Uterus (tissue), 4 donors: Measurements from ENCODE around the gene TCF12. TPM values are rescaled to one million over a fixed set of nuclear protein-coding genes. Genes with fewer than 3 reads are reported as not detected.

ENCODE experiments used
- DNase-seq, 2 donors: peaks; one replicate each; pipeline ENCODE4 v3.0.0-alpha.2; 2019 to 2020
- H3K27ac ChIP-seq, 2 donors: fragments of 200-600 bp; sonication (generic); 1 replicate in 1 of 2; 2 replicates in 1 of 2; pipeline ENCODE4 v1.5.1; 2016 to 2018
- H3K27me3 ChIP-seq, 2 donors: fragments of 200-600 bp; sonication (generic); one replicate each; pipeline ENCODE4 v1.5.1; 2018 to 2019; ENCODE audit warnings: control low read depth in 1 of 2
- H3K36me3 ChIP-seq, 2 donors: fragments of 200-600 bp; sonication (generic); one replicate each; pipeline ENCODE4 v1.5.1; 2019; ENCODE audit warnings: control low read depth in 1 of 2
- H3K4me1 ChIP-seq, 2 donors: fragments of 200-600 bp; sonication (generic); one replicate each; pipeline ENCODE4 v1.5.1; 2018 to 2019; ENCODE audit warnings: control low read depth in 1 of 2
- H3K4me3 ChIP-seq, 2 donors: fragments of 200-600 bp; sonication (generic); 1 replicate in 1 of 2; 2 replicates in 1 of 2; pipeline ENCODE4 v1.5.1; 2018 to 2019; ENCODE audit warnings: mild to moderate bottlenecking in 1 of 2
- H3K9me3 ChIP-seq, 2 donors: fragments of 200-600 bp; sonication (generic); one replicate each; pipeline ENCODE4 v1.5.1; 2019; ENCODE audit warnings: control low read depth in 1 of 2
- POLR2A ChIP-seq, 2 donors: fragments of 450-650 bp; IDR thresholded peaks; one replicate each; pipeline ENCODE4 v1.6.1; 2016; ENCODE audit warnings: antibody characterized with exemption in 2 of 2, mild to moderate bottlenecking in 1 of 2, moderate library complexity in 1 of 2
- intact Hi-C: fragments of 100-400 bp; cut with DNase I; formaldehyde crosslinking; loops from one replicate; pipeline ENCODE4 v1.15.1; 2023; ENCODE audit warnings: low total_unique reads
- total RNA-seq, 4 donors: library from RNA; depleted of rRNA in 3 of 4; stranded (reverse); fragments of >200 nt in 3 of 4; gene quantifications; one replicate each; pipeline versions ENCODE4 v1.1.0 to v1.2.4, GENCODE V29; 2014 to 2023
- TF ChIP-seq, protein P1 (sequence below), 4 experiments: fragments of 200-600 bp in 2 of 4; fragments of 450-650 bp in 2 of 4; sonication (generic) in 2 of 4; IDR thresholded peaks; one replicate each; pipeline ENCODE4 v1.5.1; 2016 to 2019; ENCODE audit warnings: antibody characterized with exemption in 4 of 4, mild to moderate bottlenecking in 2 of 4, moderate library complexity in 1 of 4
- donor health status: DM: yes; HTN: yes; CAD: no.

The TCF12 gene
- total RNA-seq, 4 donors from 2014 or later, result 109 to 361 (median 196) TPM

- no peaks in the 10 kb centered on the region for H3K9me3 ChIP-seq
- no peak overlapping the region for H3K27ac ChIP-seq
- intact Hi-C loops, result no loop called here
- H3K4me3 ChIP-seq, result no peak overlapping the region
- DNase-seq, result no peak
- H3K4me1 ChIP-seq, result no peaks in the 10 kb centered on the region
- no peaks in the 10 kb centered on the region for H3K27me3 ChIP-seq
- no peak for TF ChIP-seq POLR2A (IDR thresholded peaks at IDR 0.05)
- TF ChIP-seq, protein P1, sequence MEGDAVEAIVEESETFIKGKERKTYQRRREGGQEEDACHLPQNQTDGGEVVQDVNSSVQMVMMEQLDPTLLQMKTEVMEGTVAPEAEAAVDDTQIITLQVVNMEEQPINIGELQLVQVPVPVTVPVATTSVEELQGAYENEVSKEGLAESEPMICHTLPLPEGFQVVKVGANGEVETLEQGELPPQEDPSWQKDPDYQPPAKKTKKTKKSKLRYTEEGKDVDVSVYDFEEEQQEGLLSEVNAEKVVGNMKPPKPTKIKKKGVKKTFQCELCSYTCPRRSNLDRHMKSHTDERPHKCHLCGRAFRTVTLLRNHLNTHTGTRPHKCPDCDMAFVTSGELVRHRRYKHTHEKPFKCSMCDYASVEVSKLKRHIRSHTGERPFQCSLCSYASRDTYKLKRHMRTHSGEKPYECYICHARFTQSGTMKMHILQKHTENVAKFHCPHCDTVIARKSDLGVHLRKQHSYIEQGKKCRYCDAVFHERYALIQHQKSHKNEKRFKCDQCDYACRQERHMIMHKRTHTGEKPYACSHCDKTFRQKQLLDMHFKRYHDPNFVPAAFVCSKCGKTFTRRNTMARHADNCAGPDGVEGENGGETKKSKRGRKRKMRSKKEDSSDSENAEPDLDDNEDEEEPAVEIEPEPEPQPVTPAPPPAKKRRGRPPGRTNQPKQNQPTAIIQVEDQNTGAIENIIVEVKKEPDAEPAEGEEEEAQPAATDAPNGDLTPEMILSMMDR (IDR thresholded peaks at IDR 0.05), result no peak
- no peaks in the 10 kb centered on the region for H3K36me3 ChIP-seq
Observed at GRCh38 chr15:57035664-57036063, 117.2 kb downstream of the TCF12 start.

DNA sequence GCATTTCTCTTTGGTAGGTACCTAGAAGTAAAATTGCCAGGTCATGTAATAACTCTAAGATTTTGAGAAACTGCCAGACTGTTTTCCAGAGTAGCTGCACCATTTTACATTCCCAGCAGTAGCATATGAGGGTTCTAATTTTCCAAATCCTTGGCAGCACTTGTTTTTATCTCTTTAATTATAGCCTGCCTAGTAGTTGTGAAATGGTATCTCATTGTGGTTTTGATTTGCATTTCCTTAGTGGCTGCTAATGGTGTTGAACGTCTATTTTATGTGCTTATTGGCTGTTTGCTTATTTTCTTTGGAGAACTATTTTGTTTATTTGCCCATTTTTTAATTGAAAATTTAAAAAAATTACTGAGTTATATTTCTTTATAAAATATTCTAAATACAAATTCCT is 117.9 kb downstream of the TCF12 start:
- H3K27me3 ChIP-seq, result no peaks in the 10 kb centered on the region
- H3K9me3 ChIP-seq, result no peaks in the 10 kb centered on the region
- H3K36me3 ChIP-seq, result no peaks in the 10 kb centered on the region
- no peak overlapping the region for H3K4me3 ChIP-seq
- no peaks in the 10 kb centered on the region for H3K4me1 ChIP-seq
- intact Hi-C loops, result no loop called here
- TF ChIP-seq POLR2A (IDR thresholded peaks at IDR 0.05), result no peak
- TF ChIP-seq, protein P1 (IDR thresholded peaks at IDR 0.05), result no peak
- no peak overlapping the region for H3K27ac ChIP-seq
- no peak for DNase-seq

GRCh38 chr15:57037548-57037947 is 119.1 kb downstream of the TCF12 start:
- no peak overlapping the region for H3K4me3 ChIP-seq

DNA sequence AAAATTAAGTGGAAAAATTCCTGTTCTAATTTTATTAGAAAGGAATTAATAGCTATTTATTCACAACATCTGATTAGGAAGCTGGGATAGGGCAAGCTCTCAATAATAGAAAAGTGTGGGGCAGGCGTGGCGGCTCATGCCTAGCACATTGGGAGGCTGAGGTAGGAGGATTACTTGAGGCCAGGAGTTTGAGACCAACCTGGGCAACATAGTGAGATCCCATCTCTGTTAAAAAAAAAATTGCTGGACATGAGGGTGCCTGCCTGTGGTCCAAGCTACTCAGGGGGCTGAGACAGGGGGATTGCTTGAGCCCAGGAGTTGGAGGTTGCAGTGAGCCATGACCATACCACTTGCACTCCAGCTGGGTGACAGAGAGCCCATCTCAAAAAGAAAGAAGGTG is 119.6 kb downstream of the TCF12 start:
- DNase-seq, result no peak

More at GRCh38 chr15:57037548-57037947, 119.1 kb downstream of the TCF12 start:
- Histone ChIP-seq H3K4me1 (no peaks in the 10 kb centered on the region), H3K9me3 (no peaks in the 10 kb centered on the region), H3K36me3 (no peaks in the 10 kb centered on the region), H3K27ac (no peak overlapping the region), H3K27me3 (no peaks in the 10 kb centered on the region)
- intact Hi-C loops, result no loop called here
- DNase-seq, result no peak
- no peak for TF ChIP-seq POLR2A (IDR thresholded peaks at IDR 0.05)
- TF ChIP-seq, protein P1 (IDR thresholded peaks at IDR 0.05), result no peak

DNA sequence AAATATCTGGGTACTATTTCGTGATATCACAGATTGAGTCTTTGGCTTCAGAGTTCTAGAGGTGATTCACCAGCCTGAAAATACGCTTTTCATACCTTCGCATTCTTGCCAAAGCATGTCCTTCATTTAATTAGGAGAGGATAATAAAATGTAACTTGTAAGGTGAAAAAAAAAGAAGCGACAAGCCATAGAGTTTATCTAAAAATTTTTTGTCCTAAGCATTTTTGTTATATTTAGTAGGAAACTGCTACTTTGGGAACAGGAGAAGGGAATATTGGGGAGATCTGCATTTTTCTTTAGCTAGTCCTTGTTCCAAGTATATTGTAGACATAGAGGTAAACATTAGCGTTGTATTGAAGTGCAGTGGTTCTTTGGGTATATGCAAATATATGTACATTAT is 120.1 kb downstream of the TCF12 start:
- DNase-seq, result no peak
- no peaks in the 10 kb centered on the region for H3K4me1 ChIP-seq
- intact Hi-C loops, result no loop called here

More for the DNA sequence above, 119.6 kb downstream of the TCF12 start:
- Histone ChIP-seq H3K27ac (no peak overlapping the region), H3K9me3 (no peaks in the 10 kb centered on the region), H3K4me3 (no peak overlapping the region), H3K27me3 (no peaks in the 10 kb centered on the region), H3K36me3 (no peaks in the 10 kb centered on the region), H3K4me1 (no peaks in the 10 kb centered on the region)
- intact Hi-C loops, result no loop called here
- TF ChIP-seq, protein P1 (IDR thresholded peaks at IDR 0.05), result no peak
- no peak for TF ChIP-seq POLR2A (IDR thresholded peaks at IDR 0.05)

More for the DNA sequence above, 120.1 kb downstream of the TCF12 start:
- Histone ChIP-seq H3K27me3 (no peaks in the 10 kb centered on the region), H3K4me3 (no peak overlapping the region), H3K9me3 (no peaks in the 10 kb centered on the region), H3K27ac (no peak overlapping the region), H3K36me3 (no peaks in the 10 kb centered on the region)
- no peak for TF ChIP-seq POLR2A (IDR thresholded peaks at IDR 0.05)
- TF ChIP-seq, protein P1 (IDR thresholded peaks at IDR 0.05), result no peak
